Rectal smooth muscle tissue (tissue), 1 donor: ENCODE results near the gene TACR1.

Experiments used
- H3K27ac ChIP-seq: one replicate; pipeline ENCODE4 v1.7.0; 2013; ENCODE audit warnings: low read depth, low read length, inconsistent platforms
- H3K27me3 ChIP-seq: one replicate; pipeline ENCODE4 v1.7.0; 2013; ENCODE audit warnings: low read length; ENCODE audit not compliant: control insufficient read depth, insufficient read depth
- H3K36me3 ChIP-seq: one replicate; pipeline ENCODE4 v1.7.0; 2013; ENCODE audit warnings: low read length; ENCODE audit not compliant: control insufficient read depth, insufficient read depth
- H3K4me1 ChIP-seq: one replicate; pipeline ENCODE4 v1.7.0; 2013; ENCODE audit warnings: low read length; ENCODE audit not compliant: control insufficient read depth, insufficient read depth
- H3K4me3 ChIP-seq: one replicate; pipeline ENCODE4 v1.7.0; 2013; ENCODE audit warnings: low read length
- H3K9ac ChIP-seq: one replicate; pipeline ENCODE4 v1.7.0; 2013; ENCODE audit warnings: low read length

TACR1 gene

GRCh38 chr2:75003773-75004172, 195.5 kb downstream of the TACR1 start:
- no peaks in the 10 kb centered on the region for H3K36me3 ChIP-seq
- H3K27ac ChIP-seq, result no peak overlapping the region
- no peaks in the 10 kb centered on the region for H3K27me3 ChIP-seq
- H3K4me1 ChIP-seq, result no peaks in the 10 kb centered on the region
- H3K4me3 ChIP-seq, result no peak overlapping the region
- H3K9ac ChIP-seq, result no peak overlapping the region

DNA sequence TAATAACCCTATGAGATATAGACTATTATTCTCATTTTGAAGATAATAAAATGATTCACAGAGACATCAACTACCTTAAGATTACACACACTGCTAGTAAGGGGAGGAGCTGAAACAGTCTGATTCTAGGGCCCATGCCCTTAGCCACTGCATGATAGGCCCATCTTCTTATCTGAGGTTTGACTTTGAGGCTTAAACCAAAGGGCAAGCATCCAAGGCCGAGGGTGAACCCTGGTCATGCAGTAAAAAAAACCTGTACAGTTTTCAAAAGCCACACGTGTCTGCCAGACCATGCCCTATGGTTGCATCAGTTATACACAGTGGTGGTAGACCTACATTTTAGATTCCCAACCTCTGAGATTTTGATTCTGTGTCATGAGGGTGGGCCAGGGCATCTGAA, 196.0 kb downstream of the TACR1 start:
- Histone ChIP-seq H3K4me1 (no peaks in the 10 kb centered on the region), H3K27ac (no peak overlapping the region), H3K36me3 (no peaks in the 10 kb centered on the region), H3K4me3 (no peak overlapping the region), H3K9ac (no peak overlapping the region), H3K27me3 (no peaks in the 10 kb centered on the region)

DNA sequence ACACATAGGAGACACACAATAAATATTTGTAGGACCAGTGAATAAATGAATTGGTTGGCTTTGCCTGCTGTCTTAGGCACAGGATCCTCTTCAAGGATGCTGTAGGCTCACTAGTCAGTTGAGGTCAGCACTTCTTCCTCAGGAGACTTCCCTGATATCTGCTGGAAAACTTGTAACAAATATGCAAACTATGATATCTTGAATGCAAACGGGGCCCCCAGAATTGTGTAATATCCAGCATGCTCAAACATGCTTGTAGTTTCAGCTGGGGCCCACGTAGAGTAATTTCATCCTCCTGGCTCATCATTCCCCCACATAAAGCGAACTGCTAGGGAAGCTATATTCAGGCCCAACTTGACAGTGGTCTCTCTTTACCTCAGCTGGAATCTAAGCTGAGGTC, 197.3 kb downstream of the TACR1 start:
- Histone ChIP-seq H3K4me3 (no peak overlapping the region), H3K27ac (no peak overlapping the region), H3K9ac (no peak overlapping the region), H3K27me3 (no peaks in the 10 kb centered on the region), H3K36me3 (no peaks in the 10 kb centered on the region), H3K4me1 (no peaks in the 10 kb centered on the region)

GRCh38 chr2:74999468-74999867, 199.9 kb downstream of the TACR1 start:
- Histone ChIP-seq H3K27me3 (no peaks in the 10 kb centered on the region), H3K4me3 (no peak overlapping the region), H3K4me1 (no peaks in the 10 kb centered on the region), H3K9ac (no peak overlapping the region), H3K27ac (no peak overlapping the region), H3K36me3 (no peaks in the 10 kb centered on the region)
